Transverse colon (tissue), 4 donors: Measurements from ENCODE around the gene GJA10. TPM values are rescaled to one million over a fixed set of nuclear protein-coding genes. Genes with fewer than 3 reads are reported as not detected.

Source experiments
- DNase-seq: peaks from one replicate; pipeline ENCODE4 v3.0.0-alpha.2; 2019
- H3K27ac ChIP-seq, 4 donors: fragments of 200-600 bp; sonication (generic); 2 replicates each; pipeline ENCODE4 v1.5.1; 2016 to 2018; ENCODE audit warnings: inconsistent platforms in 4 of 4
- H3K27me3 ChIP-seq: fragments of 200-600 bp; sonication (generic); 2 replicates; pipeline ENCODE4 v1.5.1; 2017; ENCODE audit warnings: inconsistent platforms
- H3K36me3 ChIP-seq, 4 donors: fragments of 200-600 bp; sonication (generic); 2 replicates each; pipeline ENCODE4 v1.5.1; 2017 to 2019; ENCODE audit warnings: inconsistent platforms in 4 of 4
- H3K4me1 ChIP-seq, 4 donors: fragments of 200-600 bp; sonication (generic); 2 replicates each; pipeline ENCODE4 v1.5.1; 2017 to 2020; ENCODE audit warnings: inconsistent platforms in 4 of 4
- H3K4me3 ChIP-seq, 4 donors: fragments of 200-600 bp; sonication (generic); 1 replicate in 1 of 4; 2 replicates in 3 of 4; pipeline versions ENCODE4 v1.5.1 to v1.6.1; 2017 to 2019; ENCODE audit warnings: inconsistent platforms in 4 of 4
- H3K9me3 ChIP-seq, 2 donors: fragments of 200-600 bp; sonication (generic); 2 replicates each; pipeline ENCODE4 v1.5.1; 2017 to 2019; ENCODE audit warnings: inconsistent platforms in 2 of 2
- CTCF ChIP-seq, 5 experiments: fragments of 200-600 bp in 3 of 5; fragments of 450-650 bp in 2 of 5; sonication (generic) in 3 of 5; IDR thresholded peaks; 1 replicate in 2 of 5; 2 replicates in 3 of 5; pipeline ENCODE4 v1.5.1; 2016 to 2017; ENCODE audit warnings: antibody characterized with exemption in 5 of 5, inconsistent platforms in 3 of 5, mild to moderate bottlenecking in 2 of 5, moderate library complexity in 1 of 5
- EP300 ChIP-seq: sonication (generic); formaldehyde crosslinking; IDR thresholded peaks from one replicate; pipeline ENCODE4 v1.6.1; 2017; ENCODE audit warnings: antibody characterized with exemption, low read depth
- POLR2A ChIP-seq: fragments of 450-650 bp; IDR thresholded peaks from one replicate; pipeline ENCODE4 v1.6.1; 2016; ENCODE audit warnings: antibody characterized with exemption, mild to moderate bottlenecking, moderate library complexity
- POLR2AphosphoS5 ChIP-seq, 3 donors: sonication (generic); formaldehyde crosslinking; IDR thresholded peaks; one replicate each; pipeline ENCODE4 v1.6.1; 2016; ENCODE audit warnings: antibody characterized with exemption in 3 of 3
- WGBS, 2 donors: methylation state at CpG; one replicate each; pipeline ENCODE4 v1.1.5; 2018; ENCODE audit warnings: low coverage in 1 of 2; 5-methylcytosine and 5-hydroxymethylcytosine counted together
- in situ Hi-C, 4 donors: fragments of 200-750 bp; cut with MboI; loops; one replicate each; pipeline versions ENCODE4 v1.15.0 to v1.15.1; 2017; ENCODE audit warnings: low sequenced_read_pairs in 3 of 4, low pct_ligation_motif_present in 1 of 4, low pct_unique_long_range_greater_than_20kb in 1 of 4
- intact Hi-C: fragments of 100-400 bp; cut with DNase I; formaldehyde crosslinking; loops from one replicate; pipeline ENCODE4 v1.15.1; 2023; ENCODE audit warnings: low total_unique reads
- total RNA-seq, 4 donors: library from RNA; depleted of rRNA; stranded (reverse); fragments of >200 nt; gene quantifications; one replicate each; pipeline ENCODE4 v1.1.0, GENCODE V29; 2016

The GJA10 gene
- total RNA-seq, 4 donors from 2014 or later: not detected

- in situ Hi-C loops: no loop called here
- no peak overlapping the region for H3K4me3 ChIP-seq
- no peaks in the 10 kb centered on the region for H3K4me1 ChIP-seq
- no peaks in the 10 kb centered on the region for H3K27me3 ChIP-seq
- no peak for DNase-seq
- intact Hi-C loops: no loop called here
- H3K36me3 ChIP-seq: no peaks in the 10 kb centered on the region
- no peak overlapping the region for H3K27ac ChIP-seq
- WGBS, 2 donors: 94 to 100% methylated on average over 1 to 5 of the region's 5 CpGs
- no peak for TF ChIP-seq CTCF (IDR thresholded peaks at IDR 0.05)
- no peak for TF ChIP-seq POLR2AphosphoS5 (IDR thresholded peaks at IDR 0.05)
- TF ChIP-seq EP300: no peak
- no peak for TF ChIP-seq POLR2A
- H3K9me3 ChIP-seq: no peaks in the 10 kb centered on the region
Observed at GRCh38 chr6:89927264-89927663, 33.0 kb downstream of the GJA10 start.

- Histone ChIP-seq H3K4me3 (no peak overlapping the region), H3K36me3 (no peaks in the 10 kb centered on the region), H3K4me1 (no peaks in the 10 kb centered on the region), H3K27me3 (no peaks in the 10 kb centered on the region), H3K27ac (no peak overlapping the region), H3K9me3 (no peaks in the 10 kb centered on the region)
- TF ChIP-seq EP300 (no peak), POLR2AphosphoS5 (IDR thresholded peaks at IDR 0.05) (no peak), CTCF (IDR thresholded peaks at IDR 0.05) (no peak), POLR2A (no peak)
- in situ Hi-C loops: no loop called here
- intact Hi-C loops: no loop called here
- DNase-seq: no peak
- 56 to 70% methylated on average over 6 of the region's 6 CpGs for whole genome bisulfite sequencing, 2 donors
Observed at GRCh38 chr6:89927791-89928550, 33.7 kb downstream of the GJA10 start.

DNA sequence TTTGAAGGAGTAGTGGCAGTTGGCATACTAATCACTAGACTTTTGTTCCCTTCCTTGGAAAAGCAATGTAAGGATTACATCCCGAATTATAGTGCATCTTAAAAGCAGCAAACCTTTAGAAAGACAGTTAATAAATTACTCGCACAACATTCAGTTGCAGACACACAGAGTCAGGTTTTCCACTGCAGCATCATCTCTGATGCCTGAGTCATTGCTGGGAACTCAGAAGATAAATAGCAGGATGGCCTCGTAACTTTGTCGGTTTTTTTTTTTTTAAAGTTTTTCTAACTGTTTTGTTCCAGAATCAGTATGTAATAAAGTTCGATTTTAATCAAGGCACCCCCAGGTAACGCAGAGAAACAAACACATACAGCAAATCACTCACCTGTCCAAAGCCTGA lies 34.3 kb downstream of the GJA10 start:
- H3K27ac ChIP-seq: no peak overlapping the region
- no peak overlapping the region for H3K4me3 ChIP-seq
- no peaks in the 10 kb centered on the region for H3K4me1 ChIP-seq
- intact Hi-C loops: no loop called here
- no peaks in the 10 kb centered on the region for H3K27me3 ChIP-seq
- H3K36me3 ChIP-seq: no peaks in the 10 kb centered on the region
- in situ Hi-C loops: no loop called here
- TF ChIP-seq POLR2A (no peak), POLR2AphosphoS5 (IDR thresholded peaks at IDR 0.05) (no peak), EP300 (no peak), CTCF (IDR thresholded peaks at IDR 0.05) (no peak)
- no peaks in the 10 kb centered on the region for H3K9me3 ChIP-seq
- DNase-seq: no peak
- 82 to 85% methylated on average over 3 to 6 of the region's 6 CpGs for WGBS, 2 donors

GRCh38 chr6:89930789-89931188 lies 36.5 kb downstream of the GJA10 start:
- H3K27me3 ChIP-seq: no peaks in the 10 kb centered on the region
- in situ Hi-C loops (loop anchor here in 2 of 4 donors (10.0 kb wide), 1 partner anchor 554 kb away; no protein-coding TSS in a partner anchor), intact Hi-C loops (no loop called here)
- no peaks in the 10 kb centered on the region for H3K36me3 ChIP-seq
- no peak for DNase-seq
- no peak overlapping the region for H3K4me3 ChIP-seq
- no peaks in the 10 kb centered on the region for H3K4me1 ChIP-seq
- WGBS, 2 donors: 94 to 100% methylated on average over 1 to 4 of the region's 5 CpGs
- H3K9me3 ChIP-seq: no peaks in the 10 kb centered on the region
- H3K27ac ChIP-seq: no peak overlapping the region
- no peak for TF ChIP-seq POLR2AphosphoS5 (IDR thresholded peaks at IDR 0.05)
- no peak for TF ChIP-seq EP300
- no peak for TF ChIP-seq POLR2A
- no peak for TF ChIP-seq CTCF (IDR thresholded peaks at IDR 0.05)
